Hepatocyte (in vitro differentiated cells): ENCODE measurements around the gene DDIT3. TPM values are rescaled to one million over a fixed set of nuclear protein-coding genes. Genes with fewer than 3 reads are reported as not detected.
A peak's percentile ranks its signal among the peaks of the same experiment; 100 is the strongest.

ENCODE experiments used
- DNase-seq: peaks from one replicate; pipeline ENCODE4 v3.0.0-alpha.2; 2016; ENCODE audit warnings: low spot score
- H2AFZ ChIP-seq: fragments of 200-600 bp; sonication (generic); 2 replicates; pipeline ENCODE4 v1.6.0; 2016; ENCODE audit warnings: antibody characterized with exemption, mild to moderate bottlenecking
- H3K27ac ChIP-seq: fragments of 200-600 bp; sonication (generic); 2 replicates; pipeline ENCODE4 v1.5.1; 2016; ENCODE audit warnings: mild to moderate bottlenecking
- H3K27me3 ChIP-seq: fragments of 200-600 bp; sonication (generic); 2 replicates; pipeline ENCODE4 v1.6.1; 2016
- H3K36me3 ChIP-seq: fragments of 200-600 bp; sonication (generic); replicated peaks from 2 replicates; pipeline ENCODE4 v1.5.1; 2016; ENCODE audit warnings: low read depth; ENCODE audit not compliant: insufficient read depth
- H3K4me1 ChIP-seq: fragments of 200-600 bp; sonication (generic); 2 replicates; pipeline ENCODE4 v1.5.1; 2016; ENCODE audit warnings: mild to moderate bottlenecking, moderate library complexity; ENCODE audit not compliant: insufficient read depth
- H3K4me2 ChIP-seq: fragments of 200-600 bp; sonication (generic); 2 replicates; pipeline ENCODE4 v1.6.0; 2016
- H3K4me3 ChIP-seq: fragments of 200-600 bp; sonication (generic); 2 replicates; pipeline ENCODE4 v1.5.1; 2016; ENCODE audit warnings: mild to moderate bottlenecking
- H3K79me2 ChIP-seq: fragments of 200-600 bp; sonication (generic); 2 replicates; pipeline ENCODE4 v1.6.0; 2017; ENCODE audit warnings: mild to moderate bottlenecking
- H3K9me2 ChIP-seq: fragments of 200-600 bp; sonication (generic); replicated peaks from 2 replicates; pipeline ENCODE4 v1.6.0; 2017; ENCODE audit warnings: mild to moderate bottlenecking; ENCODE audit not compliant: insufficient read depth
- H3K9me3 ChIP-seq: fragments of 200-600 bp; sonication (generic); 2 replicates; pipeline ENCODE4 v1.5.1; 2016; ENCODE audit warnings: low read depth, mild to moderate bottlenecking
- H4K20me1 ChIP-seq: fragments of 200-600 bp; sonication (generic); 2 replicates; pipeline ENCODE4 v1.6.0; 2016; ENCODE audit warnings: mild to moderate bottlenecking; ENCODE audit not compliant: insufficient read depth, poor library complexity, severe bottlenecking
- EZH2 ChIP-seq: fragments of 200-600 bp; sonication (generic); IDR thresholded peaks from 2 replicates; pipeline ENCODE4 v1.6.1; 2016; ENCODE audit warnings: antibody characterized with exemption, mild to moderate bottlenecking, borderline replicate concordance
- EZH2phosphoT487 ChIP-seq: fragments of 200-600 bp; sonication (generic); IDR thresholded peaks from one replicate; pipeline ENCODE4 v1.6.1; 2018; ENCODE audit warnings: antibody characterized with exemption, mild to moderate bottlenecking, low read depth, moderate library complexity; ENCODE audit not compliant: unreplicated experiment, severe bottlenecking
- WGBS: methylation state at CpG from one replicate; pipeline ENCODE4 v1.1.6; 2016; ENCODE audit warnings: low lambda C conversion rate; ENCODE audit errors: missing lambda C conversion rate; 5-methylcytosine and 5-hydroxymethylcytosine counted together
- polyA plus RNA-seq: library from polyadenylated mRNA; unstranded; fragments of >200 nt; fragmentation: Nextera tagmentation; extraction: Ambion mirVana; gene quantifications from 2 replicates; pipeline ENCODE4 v1.2.1, GENCODE V29; 2016
- total RNA-seq: library from RNA; depleted of rRNA; stranded (reverse); fragments of >200 nt; gene quantifications from 2 replicates; pipeline ENCODE4 v1.2.3, GENCODE V29; 2014
- TF ChIP-seq, protein P1 (sequence below): fragments of 200-600 bp; sonication (generic); IDR thresholded peaks from 2 replicates; pipeline ENCODE4 v1.5.1; 2016; ENCODE audit warnings: antibody characterized with exemption, mild to moderate bottlenecking; ENCODE audit not compliant: poor library complexity

The DDIT3 gene
- total and polyA plus RNA-seq, 2 experiments from 2014 or later: 92.7 to 133 TPM

DNA sequence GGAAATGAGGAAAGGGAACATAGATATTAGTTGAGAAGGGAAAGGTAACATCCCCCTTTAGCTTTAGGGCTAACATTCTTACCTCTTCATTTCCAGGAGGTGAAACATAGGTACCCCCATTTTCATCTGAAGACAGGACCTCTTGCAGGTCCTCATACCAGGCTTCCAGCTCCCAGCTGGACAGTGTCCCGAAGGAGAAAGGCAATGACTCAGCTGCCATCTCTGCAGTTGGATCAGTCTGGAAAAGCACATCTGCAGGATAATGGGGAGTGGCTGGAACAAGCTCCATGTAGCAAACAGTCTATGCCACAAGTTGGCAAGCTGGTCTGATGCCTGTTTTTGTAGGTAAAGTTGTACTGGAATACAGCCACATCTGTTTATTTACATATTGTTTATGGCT, 3.1 kb downstream of the DDIT3 start:
- Histone ChIP-seq H3K4me2 (peak overlapping the region; percentile 93), H3K27ac (peak overlapping the region; percentile 98), H3K36me3 (no peaks in the 10 kb centered on the region), H2AFZ (no peak overlapping the region), H3K9me3 (no peaks in the 10 kb centered on the region), H3K79me2 (peaks cover 30% of the 10 kb centered on the region), H3K4me3 (no peak overlapping the region), H3K9me2 (no peaks in the 10 kb centered on the region), H3K4me1 (peaks cover 13% of the 10 kb centered on the region), H4K20me1 (peaks cover 32% of the 10 kb centered on the region), H3K27me3 (no peaks in the 10 kb centered on the region)
- DNase-seq: no peak
- WGBS: 75% methylated on average over 1 of the region's 1 CpG
- TF ChIP-seq, protein P1, sequence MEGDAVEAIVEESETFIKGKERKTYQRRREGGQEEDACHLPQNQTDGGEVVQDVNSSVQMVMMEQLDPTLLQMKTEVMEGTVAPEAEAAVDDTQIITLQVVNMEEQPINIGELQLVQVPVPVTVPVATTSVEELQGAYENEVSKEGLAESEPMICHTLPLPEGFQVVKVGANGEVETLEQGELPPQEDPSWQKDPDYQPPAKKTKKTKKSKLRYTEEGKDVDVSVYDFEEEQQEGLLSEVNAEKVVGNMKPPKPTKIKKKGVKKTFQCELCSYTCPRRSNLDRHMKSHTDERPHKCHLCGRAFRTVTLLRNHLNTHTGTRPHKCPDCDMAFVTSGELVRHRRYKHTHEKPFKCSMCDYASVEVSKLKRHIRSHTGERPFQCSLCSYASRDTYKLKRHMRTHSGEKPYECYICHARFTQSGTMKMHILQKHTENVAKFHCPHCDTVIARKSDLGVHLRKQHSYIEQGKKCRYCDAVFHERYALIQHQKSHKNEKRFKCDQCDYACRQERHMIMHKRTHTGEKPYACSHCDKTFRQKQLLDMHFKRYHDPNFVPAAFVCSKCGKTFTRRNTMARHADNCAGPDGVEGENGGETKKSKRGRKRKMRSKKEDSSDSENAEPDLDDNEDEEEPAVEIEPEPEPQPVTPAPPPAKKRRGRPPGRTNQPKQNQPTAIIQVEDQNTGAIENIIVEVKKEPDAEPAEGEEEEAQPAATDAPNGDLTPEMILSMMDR: no peak
- TF ChIP-seq EZH2: no peak
- TF ChIP-seq EZH2phosphoT487: no peak

DNA sequence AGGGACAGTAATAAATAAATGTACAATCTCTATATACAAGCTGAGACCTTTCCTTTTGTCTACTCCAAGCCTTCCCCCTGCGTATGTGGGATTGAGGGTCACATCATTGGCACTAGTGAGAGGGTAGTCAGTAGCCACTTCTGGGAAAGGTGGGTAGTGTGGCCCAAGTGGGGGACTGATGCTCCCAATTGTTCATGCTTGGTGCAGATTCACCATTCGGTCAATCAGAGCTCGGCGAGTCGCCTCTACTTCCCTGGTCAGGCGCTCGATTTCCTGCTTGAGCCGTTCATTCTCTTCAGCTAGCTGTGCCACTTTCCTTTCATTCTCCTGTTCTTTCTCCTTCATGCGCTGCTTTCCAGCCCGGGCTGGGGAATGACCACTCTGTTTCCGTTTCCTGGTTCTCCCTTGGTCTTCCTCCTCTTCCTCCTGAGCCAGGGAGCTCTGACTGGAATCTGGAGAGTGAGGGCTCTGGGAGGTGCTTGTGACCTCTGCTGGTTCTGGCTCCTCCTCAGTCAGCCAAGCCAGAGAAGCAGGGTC, 3.6 kb downstream of the DDIT3 start:
- no peak overlapping the region for H2AFZ ChIP-seq
- no peak overlapping the region for H3K4me3 ChIP-seq
- peak overlapping the region; percentile 98 for H3K27ac ChIP-seq
- H3K9me3 ChIP-seq: no peaks in the 10 kb centered on the region
- WGBS: 96% methylated on average over 11 of the region's 11 CpGs
- no peak for TF ChIP-seq EZH2phosphoT487
- TF ChIP-seq, protein P1: no peak
- no peak for TF ChIP-seq EZH2
- H3K9me2 ChIP-seq: no peaks in the 10 kb centered on the region
- H3K4me2 ChIP-seq: no peak overlapping the region
- no peaks in the 10 kb centered on the region for H3K36me3 ChIP-seq
- peaks cover 8% of the 10 kb centered on the region for H3K4me1 ChIP-seq
- no peak for DNase-seq
- no peaks in the 10 kb centered on the region for H3K27me3 ChIP-seq
- H4K20me1 ChIP-seq: peaks cover 32% of the 10 kb centered on the region
- H3K79me2 ChIP-seq: peaks cover 30% of the 10 kb centered on the region

DNA sequence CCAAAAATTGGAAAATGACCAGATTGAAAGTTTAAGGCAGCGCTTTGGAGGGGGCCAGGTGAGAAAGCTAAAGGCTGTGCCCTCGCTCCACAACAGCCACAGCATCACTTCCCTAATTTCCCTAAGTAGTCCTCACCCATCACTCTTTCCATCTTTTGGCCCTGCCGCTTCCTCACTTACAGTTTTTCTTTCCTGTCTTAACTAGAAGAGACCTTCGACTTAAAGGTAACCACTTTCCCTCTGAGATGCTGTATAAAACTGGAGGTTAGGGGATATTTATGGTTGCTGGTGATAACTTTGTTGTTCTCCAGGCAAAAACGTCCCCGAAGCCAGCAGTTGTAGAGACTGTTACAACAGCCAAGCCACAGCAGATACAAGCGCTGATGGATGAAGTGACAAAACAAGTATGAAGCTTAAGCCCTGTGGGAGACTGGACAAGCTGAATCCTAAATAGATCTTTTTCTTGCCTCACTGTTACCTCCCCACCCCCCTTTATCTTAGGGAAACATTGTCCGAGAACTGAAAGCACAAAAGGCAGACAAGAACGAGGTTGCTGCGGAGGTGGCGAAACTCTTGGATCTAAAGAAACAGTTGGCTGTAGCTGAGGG, 4.3 kb downstream of the DDIT3 start:
- WGBS: 90% methylated on average over 11 of the region's 11 CpGs
- TF ChIP-seq, protein P1: no peak
- Histone ChIP-seq H3K9me3 (no peaks in the 10 kb centered on the region), H3K4me2 (no peak overlapping the region), H4K20me1 (peaks cover 32% of the 10 kb centered on the region), H2AFZ (no peak overlapping the region), H3K27ac (peak overlapping the region; percentile 98), H3K4me3 (no peak overlapping the region), H3K36me3 (no peaks in the 10 kb centered on the region), H3K9me2 (no peaks in the 10 kb centered on the region), H3K4me1 (peaks cover 2% of the 10 kb centered on the region), H3K27me3 (no peaks in the 10 kb centered on the region), H3K79me2 (peaks cover 30% of the 10 kb centered on the region)
- no peak for DNase-seq
